Measurements from ENCODE around the gene DAAM2.

GRCh38 chr6:39830444-39830843 is 38.3 kb downstream of the DAAM2 start:
- TF ChIP-seq CTCF (IDR thresholded peaks at IDR 0.05) (no peak), POLR2A (IDR thresholded peaks at IDR 0.05) (no peak)

Measured in esophagus squamous epithelium (tissue), 4 donors.